HG03571 (cell line): ENCODE data around the gene PTPRM.

ENCODE experiments used
- ATAC-seq: cut with Tn5 transposase; IDR thresholded peaks from one replicate; pipeline ENCODE4 v1.9.1; 2021; ENCODE audit not compliant: unreplicated experiment

PTPRM gene

DNA sequence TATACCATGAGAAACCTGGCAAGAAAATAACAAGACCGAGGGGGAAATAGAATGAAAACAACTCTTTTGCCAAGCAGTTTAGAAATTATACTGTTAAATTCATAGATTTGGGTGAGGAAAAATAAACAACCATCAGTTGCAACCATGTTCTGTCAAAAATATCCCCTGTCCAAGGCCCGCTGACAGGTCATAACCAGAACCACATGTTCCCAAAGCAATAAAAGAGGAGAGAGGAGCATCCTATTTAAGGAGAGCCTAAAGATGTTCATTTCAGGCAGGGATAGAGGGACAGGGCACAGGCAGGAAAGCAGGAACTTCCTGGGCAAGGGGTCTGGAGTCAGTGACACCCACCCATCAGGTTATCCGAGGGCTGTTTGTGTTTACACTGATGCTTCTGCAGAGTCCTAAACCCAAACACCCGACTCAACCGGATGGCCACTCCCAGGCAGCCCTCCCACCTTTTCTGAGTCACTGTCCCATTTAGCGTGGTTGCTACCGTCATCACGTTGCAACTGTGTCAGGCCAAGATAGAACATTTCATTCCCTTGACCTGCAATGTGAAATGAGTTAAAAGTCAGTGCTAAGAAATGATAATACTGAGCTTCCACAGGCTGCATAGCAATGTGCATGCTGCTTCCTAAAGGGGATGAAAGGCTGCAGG is 573.9 kb downstream of the PTPRM start:
- ATAC-seq, result no peak

DNA sequence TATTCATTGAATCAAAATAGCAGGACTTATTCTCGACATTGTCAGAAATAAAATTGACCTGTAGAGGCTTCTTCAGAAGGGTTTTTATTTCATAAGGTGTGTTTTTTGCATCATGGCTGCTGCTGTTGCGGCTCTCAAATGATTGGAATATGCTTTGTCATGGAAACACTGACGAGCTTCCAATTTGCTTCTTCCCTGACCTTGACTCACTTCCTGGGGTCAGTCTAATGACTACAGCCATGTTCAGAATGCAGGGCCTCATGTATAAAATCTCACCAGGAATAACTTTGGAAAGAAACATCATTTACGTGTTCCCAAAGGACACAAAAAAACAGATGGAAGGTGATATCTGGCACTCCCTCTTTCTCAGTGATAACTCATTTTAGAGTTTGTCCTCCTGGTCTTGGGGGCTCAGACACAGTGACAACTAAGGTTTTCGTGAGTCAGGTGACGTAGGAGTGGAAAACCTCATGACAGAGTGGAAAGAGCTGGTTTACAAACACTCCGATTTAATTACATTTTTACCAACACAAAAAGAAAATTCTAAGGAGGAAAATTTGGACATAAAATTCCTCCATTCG is 575.1 kb downstream of the PTPRM start:
- no peak for ATAC-seq

GRCh38 chr18:8142932-8143331 is 575.8 kb downstream of the PTPRM start:
- no peak for ATAC-seq

- ATAC-seq, result no peak
These were observed 584.1 kb downstream of the PTPRM start for GRCh38 chr18:8151181-8151580.

- ATAC-seq, result no peak
These were observed 586.9 kb downstream of the PTPRM start for GRCh38 chr18:8153887-8154583.

- ATAC-seq, result no peak
These were observed 595.7 kb downstream of the PTPRM start for GRCh38 chr18:8162802-8163201.

DNA sequence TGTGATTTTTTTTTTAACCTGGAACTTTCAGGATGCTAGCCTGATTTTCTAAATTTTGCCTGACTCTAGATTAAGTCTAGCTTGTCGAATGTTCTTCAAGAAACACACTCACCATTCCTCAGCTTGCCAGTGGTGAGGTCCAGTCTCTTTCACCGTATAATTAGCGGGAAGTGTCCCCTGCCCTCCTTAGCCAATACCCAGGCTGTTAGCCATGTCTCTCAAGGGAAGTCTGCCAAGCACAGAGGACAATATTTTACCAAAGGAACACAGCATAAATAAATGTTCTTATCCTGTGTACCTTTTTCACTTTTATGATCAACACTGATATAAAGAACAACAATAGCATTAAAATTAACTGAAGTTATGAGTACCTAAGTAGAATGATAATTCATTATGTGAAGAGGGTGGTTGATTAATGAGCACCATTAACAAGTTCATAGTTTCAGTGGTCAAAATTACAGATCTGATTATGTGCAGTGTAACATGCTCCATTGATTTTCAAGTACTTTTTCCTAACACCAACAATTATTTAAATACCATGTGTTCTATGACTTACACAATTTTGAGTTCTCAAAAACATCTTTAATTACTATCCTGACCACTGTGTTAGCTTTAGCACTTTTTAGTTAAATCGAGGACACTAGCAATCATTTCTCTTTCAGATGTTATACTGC is 596.3 kb downstream of the PTPRM start:
- ATAC-seq, result no peak

DNA sequence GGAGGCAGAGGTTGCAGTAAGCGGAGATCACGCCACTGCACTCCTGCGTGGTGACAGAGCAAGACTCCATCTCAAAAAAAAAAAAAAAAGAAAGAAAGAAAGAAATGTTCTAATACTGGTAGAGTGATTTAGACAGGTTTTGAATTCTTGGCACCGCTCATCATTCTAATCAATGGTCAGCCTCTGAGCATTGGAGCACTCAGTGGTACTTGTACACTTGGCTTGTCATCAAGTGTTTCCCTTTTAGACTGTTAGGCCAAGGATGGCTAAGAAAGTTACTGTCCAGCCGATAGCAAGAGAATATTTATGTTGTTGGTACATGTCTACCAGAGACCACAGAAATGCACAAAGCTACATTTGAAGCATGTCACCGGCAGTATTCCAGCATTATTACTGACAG is 598.0 kb downstream of the PTPRM start:
- ATAC-seq, result no peak

DNA sequence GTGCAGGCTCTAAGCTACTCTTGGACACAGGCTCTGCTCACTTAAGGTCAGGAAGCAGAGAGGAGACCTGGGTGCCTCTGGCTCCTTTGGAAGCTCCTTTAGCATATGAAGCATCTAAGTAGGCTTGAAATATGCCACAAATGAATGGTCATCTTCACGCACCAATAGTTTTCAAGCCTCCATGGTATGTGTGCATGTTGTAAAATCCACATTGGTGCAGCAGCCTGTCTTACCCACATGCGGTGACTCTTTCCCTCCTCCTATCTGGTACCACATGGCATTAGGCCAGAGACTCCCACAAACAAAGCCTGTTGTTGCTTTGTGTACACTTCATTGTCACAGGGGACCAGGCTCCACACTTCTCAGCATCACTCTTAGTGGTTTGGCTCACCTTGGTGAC is 599.9 kb downstream of the PTPRM start:
- ATAC-seq, result no peak

- no peak for ATAC-seq
These were observed 600.6 kb downstream of the PTPRM start for GRCh38 chr18:8167673-8168072.

DNA sequence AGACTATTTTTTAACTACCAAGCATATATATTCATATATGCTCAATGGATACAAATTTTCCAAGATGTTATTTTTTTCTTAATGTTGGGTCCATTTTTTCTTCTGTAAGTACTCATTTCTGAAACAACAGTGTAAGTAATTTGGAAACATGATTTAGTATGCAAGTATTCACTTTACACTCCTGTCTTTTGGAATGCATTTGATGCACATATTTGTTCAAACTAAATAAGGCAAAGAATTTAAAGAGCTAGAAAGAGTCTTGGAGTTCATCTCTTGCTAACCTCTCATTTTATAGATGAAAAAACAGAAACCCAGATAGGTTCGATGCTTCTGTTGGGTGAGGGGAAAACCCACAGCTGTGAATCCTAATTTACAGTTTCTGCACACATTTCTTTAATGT is 602.6 kb downstream of the PTPRM start:
- no peak for ATAC-seq

GRCh38 chr18:8174771-8175170 is 607.7 kb downstream of the PTPRM start:
- ATAC-seq, result no peak

DNA sequence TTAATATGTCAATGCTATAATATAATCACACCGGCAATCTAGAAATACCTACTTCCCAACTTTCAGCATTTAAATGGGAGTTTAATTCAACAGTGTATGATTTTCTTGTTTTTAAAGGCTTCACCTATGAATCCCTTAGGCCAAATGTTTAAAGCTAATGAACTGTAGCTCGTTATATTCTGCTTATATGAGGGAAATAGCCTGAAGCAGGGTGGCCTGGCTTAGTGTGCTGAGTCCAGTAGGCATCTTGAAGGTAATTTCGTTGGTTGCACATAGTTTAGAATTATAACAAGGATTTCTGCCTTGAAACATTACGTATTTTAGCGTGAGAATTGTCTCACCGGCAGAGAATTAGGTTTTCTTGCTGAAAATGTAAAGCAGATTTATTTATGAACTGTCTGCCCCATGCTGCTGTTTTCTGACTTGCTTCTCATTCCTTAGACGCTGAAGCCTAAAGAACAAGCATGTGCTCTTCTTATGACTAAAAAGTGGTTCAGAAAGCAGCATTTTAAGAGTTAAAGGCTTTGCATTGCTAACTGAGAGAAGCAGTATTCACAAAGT is 608.5 kb downstream of the PTPRM start:
- ATAC-seq, result no peak

DNA sequence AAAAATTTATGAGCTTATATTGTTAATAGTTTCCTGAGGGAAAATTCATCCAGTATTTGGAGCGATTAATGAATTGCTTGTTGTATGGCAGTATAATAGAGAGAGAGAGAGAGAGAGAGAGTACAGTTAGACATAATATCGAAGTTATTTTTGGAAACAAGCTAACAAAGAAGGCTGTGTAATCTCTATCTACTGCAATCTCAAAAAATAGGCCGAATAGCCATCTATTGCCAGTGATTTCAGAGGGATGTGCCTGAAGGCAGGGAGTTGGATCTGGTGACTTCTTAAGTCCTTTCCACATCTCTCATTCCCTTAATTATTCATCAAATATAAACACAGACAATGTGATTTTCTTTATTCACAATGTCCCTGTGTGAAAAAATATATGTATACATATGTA is 609.0 kb downstream of the PTPRM start:
- ATAC-seq, result no peak

GRCh38 chr18:8176554-8176953 is 609.4 kb downstream of the PTPRM start:
- no peak for ATAC-seq

DNA sequence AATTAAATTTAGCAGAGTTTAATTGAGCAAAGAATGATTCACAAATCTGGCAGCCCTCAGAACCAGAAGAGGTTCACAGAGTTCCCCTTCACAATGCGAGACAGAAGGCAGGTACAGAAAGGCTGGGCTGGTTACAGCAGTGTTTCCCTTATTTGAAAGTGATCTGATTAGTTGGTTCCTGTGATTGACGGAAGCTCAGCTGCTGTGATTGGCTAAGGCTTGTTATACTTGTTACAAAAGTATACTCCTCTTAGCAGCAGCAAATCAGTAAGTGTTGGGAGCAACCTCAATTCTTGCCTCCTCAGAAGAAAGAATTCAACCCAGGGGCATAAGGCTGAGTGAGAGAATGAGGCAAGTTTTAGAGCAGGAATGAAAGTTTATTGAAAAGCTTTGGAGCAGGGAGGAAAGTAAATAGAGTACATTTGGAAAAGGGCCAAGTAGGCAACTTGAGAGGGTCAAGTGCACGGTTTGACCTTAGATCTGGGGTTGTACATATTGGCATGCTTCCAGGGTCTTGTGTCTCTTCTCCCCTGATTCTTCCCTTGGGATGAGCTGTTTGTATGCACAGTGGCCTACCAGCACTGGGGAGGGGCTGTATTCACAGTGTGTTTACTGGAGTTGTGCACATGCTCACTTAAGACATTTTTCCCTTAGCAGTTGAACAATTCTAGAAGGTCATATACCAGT is 610.4 kb downstream of the PTPRM start:
- ATAC-seq, result no peak

GRCh38 chr18:8186413-8186812 is 619.3 kb downstream of the PTPRM start:
- ATAC-seq, result no peak

DNA sequence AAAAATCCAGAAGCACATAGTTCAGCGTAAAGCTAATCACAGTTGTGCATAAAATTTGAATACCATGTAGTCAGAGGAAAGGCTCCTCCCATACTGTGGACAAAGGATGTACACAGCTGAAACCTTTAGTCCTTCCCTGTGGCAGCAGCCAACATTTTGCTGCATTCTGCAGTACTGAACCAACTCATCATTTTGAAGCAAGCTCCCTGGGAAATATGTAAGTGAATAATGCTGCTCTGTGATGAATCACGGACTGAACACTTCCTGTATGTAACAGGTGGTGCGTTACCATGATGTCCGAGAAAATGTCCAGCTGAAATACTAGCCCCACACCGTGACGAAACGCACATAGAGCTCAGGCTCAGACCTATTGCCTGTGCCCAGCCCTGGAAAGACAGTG is 621.1 kb downstream of the PTPRM start:
- no peak for ATAC-seq

GRCh38 chr18:8190980-8191379 is 623.9 kb downstream of the PTPRM start:
- ATAC-seq, result no peak

DNA sequence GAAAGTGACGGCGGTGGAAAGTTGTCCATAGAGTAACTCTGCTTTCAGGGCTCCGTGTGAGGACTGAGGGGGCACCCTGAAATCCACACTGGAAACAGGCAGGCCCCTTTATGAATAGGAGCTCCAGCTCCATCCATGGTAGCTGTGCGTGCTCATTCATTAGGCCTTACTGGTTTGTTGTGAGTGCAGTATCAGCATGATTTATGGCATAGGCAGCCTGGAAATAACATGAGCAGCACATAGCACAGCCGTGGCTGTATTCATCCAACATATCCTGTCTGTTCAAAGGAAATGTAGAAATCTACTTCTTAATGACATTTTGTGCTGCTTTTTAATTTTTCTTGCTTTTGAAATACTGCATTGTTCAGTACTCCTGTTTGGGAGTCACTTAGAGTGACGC is 627.3 kb downstream of the PTPRM start:
- ATAC-seq, result no peak

- no peak for ATAC-seq
These were observed 629.1 kb downstream of the PTPRM start for GRCh38 chr18:8196238-8196637.
